ENCODE measurements around the gene FAM50A. TPM values are rescaled to one million over a fixed set of nuclear protein-coding genes. Genes with fewer than 3 reads are reported as not detected.

Gene FAM50A
- total RNA-seq, 1 experiment from 2014 or later = 57.4 TPM

- Histone ChIP-seq H2AFZ (ENCODE audit: low read length) (no peak overlapping the region), H4K20me1 (ENCODE audit: control insufficient read depth, insufficient read depth, insufficient read length) (no peaks in the 10 kb centered on the region), H3K27me3 (ENCODE audit: insufficient read depth, low read length) (no peaks in the 10 kb centered on the region), H2BK15ac (ENCODE audit: low read depth, low read length) (no peak overlapping the region), H3K9ac (ENCODE audit: extremely low read depth, insufficient read length, low read length) (no peak overlapping the region), H2BK20ac (ENCODE audit: low read depth, low read length, poor library complexity, severe bottlenecking) (no peak overlapping the region), H3K18ac (ENCODE audit: insufficient read length, low read depth, low read length) (no peak overlapping the region), H4K8ac (replicated peaks; ENCODE audit: insufficient read length, low read depth, low read length) (no peak overlapping the region), H3K9me3 (ENCODE audit: control insufficient read depth, low read depth, low read length) (peaks cover 33% of the 10 kb centered on the region), H3K23me2 (ENCODE audit: insufficient read length, low read depth, low read length, poor library complexity, severe bottlenecking) (peaks cover 10% of the 10 kb centered on the region), H3K27ac (ENCODE audit: insufficient read length, low read depth, low read length) (no peak overlapping the region), H2AK5ac (ENCODE audit: insufficient read length, low read length) (no peak overlapping the region), H3K79me1 (ENCODE audit: insufficient read depth, low read depth, low read length, poor library complexity, severe bottlenecking) (no peaks in the 10 kb centered on the region), H4K91ac (ENCODE audit: insufficient read length, low read depth, low read length) (no peak overlapping the region), H2BK120ac (ENCODE audit: low read depth, low read length, poor library complexity, severe bottlenecking) (no peak overlapping the region), H2BK5ac (ENCODE audit: insufficient read length, low read length) (no peak overlapping the region), H2BK12ac (ENCODE audit: insufficient read length, low read depth, low read length) (no peak overlapping the region), H4K5ac (ENCODE audit: insufficient read length, low read depth, low read length) (no peak overlapping the region), H3K79me2 (ENCODE audit: insufficient read depth, low read length) (peaks cover 2% of the 10 kb centered on the region; the same call in 1 of the 2 replicates), H3T11ph (ENCODE audit: low read length) (no peak overlapping the region), H3K23ac (ENCODE audit: insufficient read length, low read depth, low read length) (no peak overlapping the region), H3K14ac (ENCODE audit: insufficient read depth, low read length) (no peak overlapping the region), H3K4me2 (ENCODE audit: insufficient read depth, insufficient read length, low read length) (no peak overlapping the region), H3K4ac (ENCODE audit: low read depth, low read length) (no peak overlapping the region), H3K4me1 (ENCODE audit: insufficient read depth, low read length) (no peaks in the 10 kb centered on the region), H3K56ac (ENCODE audit: insufficient read length, low read depth, low read length) (no peak overlapping the region)
- no peak for DNase-seq
- no peaks in the 10 kb centered on the region; the same call in none of the 2 replicates for H3K27me3 Mint-ChIP-seq (ENCODE audit: low read depth)
- peaks cover 8 to 10% of the 10 kb centered on the region in 2 experiments for H3K4me1 Mint-ChIP-seq
- no peak overlapping the region for H3K4me3 Mint-ChIP-seq
- TF ChIP-seq CTCF (conservative IDR thresholded peaks at IDR 0.05) = no peak
- H3K36me3 Mint-ChIP-seq (ENCODE audit: insufficient read depth in 1 of 3, low read depth in 3 of 3) = peaks cover 25 to 66% (median 63%) of the 10 kb centered on the region in 3 experiments
- H3K9me3 Mint-ChIP-seq = peaks cover 61 to 80% of the 10 kb centered on the region in 2 experiments
- no CpG with 5 or more reads among the region's 21 CpGs for WGBS (ENCODE audit: extremely low coverage, insufficient read length, low lambda C conversion rate)
- no peak overlapping the region for H3K27ac Mint-ChIP-seq
Measured at GRCh38 chrX:154441984-154442707, 1.8 kb upstream of the FAM50A start.
